GM18505 (cell line): ENCODE results near the gene ATP6V0B.

Experiments used
- ATAC-seq: cut with Tn5 transposase; IDR thresholded peaks from one replicate; pipeline ENCODE4 v1.9.1; 2021; ENCODE audit not compliant: unreplicated experiment
- POLR2A ChIP-seq: IDR thresholded peaks from 4 replicates; pipeline ENCODE4 v1.6.1; 2011; ENCODE audit warnings: borderline replicate concordance; ENCODE audit not compliant: insufficient read depth, insufficient read length; ENCODE audit errors: extremely low read depth

The ATP6V0B gene

GRCh38 chr1:43951021-43951985 is 23.5 kb upstream of the ATP6V0B start:
- ATAC-seq = no peak
- no peak for TF ChIP-seq POLR2A

- no peak for TF ChIP-seq POLR2A
- ATAC-seq = no peak
Observed at GRCh38 chr1:43952731-43953346, 21.9 kb upstream of the ATP6V0B start.

GRCh38 chr1:43953361-43953760 is 21.4 kb upstream of the ATP6V0B start:
- ATAC-seq = no peak
- TF ChIP-seq POLR2A = no peak

GRCh38 chr1:43954036-43954435 is 20.7 kb upstream of the ATP6V0B start:
- no peak for ATAC-seq
- no peak for TF ChIP-seq POLR2A

- TF ChIP-seq POLR2A = no peak
Observed at GRCh38 chr1:43956234-43956633, 18.5 kb upstream of the ATP6V0B start.

GRCh38 chr1:43957407-43958040 is 17.2 kb upstream of the ATP6V0B start:
- ATAC-seq = no peak
- no peak for TF ChIP-seq POLR2A

More at GRCh38 chr1:43956234-43956633, 18.5 kb upstream of the ATP6V0B start:
- ATAC-seq = no peak

- no peak for ATAC-seq
- no peak for TF ChIP-seq POLR2A
Observed at GRCh38 chr1:43958351-43959255, 16.2 kb upstream of the ATP6V0B start.

GRCh38 chr1:43960798-43961197 is 14.0 kb upstream of the ATP6V0B start:
- ATAC-seq = no peak

GRCh38 chr1:43961692-43962091 is 13.1 kb upstream of the ATP6V0B start:
- TF ChIP-seq POLR2A = no peak
- no peak for ATAC-seq

More at GRCh38 chr1:43960798-43961197, 14.0 kb upstream of the ATP6V0B start:
- TF ChIP-seq POLR2A = no peak

- no peak for ATAC-seq
- no peak for TF ChIP-seq POLR2A
Observed at GRCh38 chr1:43962324-43962723, 12.4 kb upstream of the ATP6V0B start.

GRCh38 chr1:43963006-43963405 is 11.8 kb upstream of the ATP6V0B start:
- ATAC-seq = no peak
- no peak for TF ChIP-seq POLR2A

GRCh38 chr1:43963890-43964289 is 10.9 kb upstream of the ATP6V0B start:
- ATAC-seq = no peak
- TF ChIP-seq POLR2A = no peak
